Ishikawa (cell line): ENCODE data around the gene SSTR3.

ENCODE experiments used
- CEBPB ChIP-seq: IDR thresholded peaks from 2 replicates; pipeline ENCODE4 v1.6.1; 2012
- CREB1 ChIP-seq: IDR thresholded peaks from 2 replicates; pipeline ENCODE4 v1.6.1; 2012; ENCODE audit warnings: low read depth
- EGR1 ChIP-seq: IDR thresholded peaks from 2 replicates; pipeline ENCODE4 v1.6.1; 2012
- EP300 ChIP-seq: IDR thresholded peaks from 2 replicates; pipeline ENCODE4 v1.6.1; 2012; ENCODE audit warnings: borderline replicate concordance
- FOXM1 ChIP-seq: IDR thresholded peaks from 2 replicates; pipeline ENCODE4 v1.6.1; 2012; ENCODE audit warnings: low read depth, borderline replicate concordance
- MAX ChIP-seq: IDR thresholded peaks from 2 replicates; pipeline ENCODE4 v1.6.1; 2012
- NFIC ChIP-seq: IDR thresholded peaks from 2 replicates; pipeline ENCODE4 v1.6.1; 2012
- RAD21 ChIP-seq: IDR thresholded peaks from 2 replicates; pipeline ENCODE4 v1.6.1; 2012; ENCODE audit warnings: low read depth
- REST ChIP-seq: IDR thresholded peaks from 2 replicates; pipeline ENCODE4 v1.6.1; 2012; ENCODE audit warnings: low read depth, mild to moderate bottlenecking
- TAF1 ChIP-seq: IDR thresholded peaks from 2 replicates; pipeline ENCODE4 v1.6.1; 2012; ENCODE audit warnings: low read depth, mild to moderate bottlenecking
- TCF12 ChIP-seq: IDR thresholded peaks from 2 replicates; pipeline ENCODE4 v1.6.1; 2012; ENCODE audit warnings: low read depth
- TEAD4 ChIP-seq: IDR thresholded peaks from 2 replicates; pipeline ENCODE4 v1.6.1; 2012
- YY1 ChIP-seq: IDR thresholded peaks from 2 replicates; pipeline ENCODE4 v1.6.1; 2012; ENCODE audit warnings: low read depth
- ZBTB7A ChIP-seq: IDR thresholded peaks from 2 replicates; pipeline ENCODE4 v1.6.1; 2012; ENCODE audit warnings: low read depth
- TF ChIP-seq, protein P1 (sequence below): IDR thresholded peaks from 2 replicates; pipeline ENCODE4 v1.6.1; 2012

Gene SSTR3

GRCh38 chr22:37190262-37190780, 22.0 kb downstream of the SSTR3 start:
- no peak for TF ChIP-seq ZBTB7A
- no peak for TF ChIP-seq REST
- TF ChIP-seq FOXM1: no peak
- no peak for TF ChIP-seq EP300
- no peak for TF ChIP-seq NFIC
- TF ChIP-seq, protein P1, sequence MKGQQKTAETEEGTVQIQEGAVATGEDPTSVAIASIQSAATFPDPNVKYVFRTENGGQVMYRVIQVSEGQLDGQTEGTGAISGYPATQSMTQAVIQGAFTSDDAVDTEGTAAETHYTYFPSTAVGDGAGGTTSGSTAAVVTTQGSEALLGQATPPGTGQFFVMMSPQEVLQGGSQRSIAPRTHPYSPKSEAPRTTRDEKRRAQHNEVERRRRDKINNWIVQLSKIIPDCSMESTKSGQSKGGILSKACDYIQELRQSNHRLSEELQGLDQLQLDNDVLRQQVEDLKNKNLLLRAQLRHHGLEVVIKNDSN: no peak
- no peak for TF ChIP-seq CREB1
- TF ChIP-seq RAD21: no peak
- TF ChIP-seq YY1: no peak
- no peak for TF ChIP-seq TCF12
- TF ChIP-seq TAF1: no peak
- TF ChIP-seq EGR1: no peak
- TF ChIP-seq TEAD4: no peak
- TF ChIP-seq MAX: no peak
- no peak for TF ChIP-seq CEBPB

GRCh38 chr22:37188901-37189466, 23.3 kb downstream of the SSTR3 start:
- TF ChIP-seq TAF1 (no peak), EGR1 (no peak), CEBPB (no peak), REST (no peak), YY1 (peak; percentile 81), FOXM1 (0 out of 2 replicates have a peak, but pooled peaks have one; percentile 40), MAX (0 out of 2 replicates have a peak, but pooled peaks have one; percentile 17), EP300 (peak; percentile 74; the same call in 1 of the 2 replicates), ZBTB7A (no peak), TEAD4 (peak; percentile 95), RAD21 (no peak), CREB1 (no peak), NFIC (peak; percentile 90), TCF12 (peak; percentile 86)
- TF ChIP-seq, protein P1: no peak

DNA sequence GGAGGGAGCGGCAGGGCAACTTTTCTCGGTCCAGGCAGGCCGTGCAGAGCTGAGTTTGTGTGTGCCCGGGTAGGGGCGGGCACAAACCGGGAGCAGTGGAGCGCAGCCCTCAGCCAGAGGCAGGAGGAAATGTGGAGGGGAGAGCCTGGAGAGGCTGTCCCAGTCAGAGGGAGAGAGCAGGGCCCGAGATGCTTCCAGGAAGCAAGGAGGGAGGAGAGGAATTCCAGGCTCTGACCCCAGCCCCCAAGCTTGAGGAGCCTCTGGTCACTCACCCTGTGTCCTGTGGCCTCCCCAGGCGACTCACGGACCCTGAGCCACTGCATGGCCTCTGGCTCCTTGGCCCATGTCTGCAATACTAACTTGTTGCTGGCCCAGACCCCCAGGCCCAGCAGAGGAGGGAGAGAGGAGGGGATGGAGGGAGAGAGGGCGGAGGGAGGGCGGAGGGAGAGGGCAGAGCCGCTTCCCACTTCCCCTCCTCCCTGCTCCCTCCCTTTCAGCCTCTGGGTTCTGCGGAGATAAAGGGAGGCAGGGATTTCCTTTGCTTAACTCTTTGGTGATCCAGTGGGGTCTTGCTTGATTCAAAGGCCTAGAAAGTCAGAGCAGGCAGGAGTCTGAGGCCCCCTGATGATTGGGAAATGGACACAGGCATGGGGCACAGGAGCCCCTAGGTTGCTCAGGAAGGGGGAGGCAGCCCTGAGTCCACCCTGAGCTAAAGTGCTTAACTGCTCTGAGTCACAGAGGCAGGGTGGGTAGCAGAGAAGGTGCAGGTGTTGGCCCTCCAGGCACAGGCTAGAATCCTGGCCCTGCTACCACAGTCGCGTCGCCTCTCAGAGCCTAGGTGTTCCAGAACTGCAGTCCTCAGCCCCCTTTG, 24.2 kb downstream of the SSTR3 start, which contains the start of gene C1QTNF6:
C1QTNF6 (minus strand) TSS at position 357 of the 871 bp plus-strand sequence; CDS start at position 323, 34 bp downstream.
- TF ChIP-seq, protein P1: no peak
- TF ChIP-seq TAF1 (peak; percentile 36; the same call in 1 of the 2 replicates), CEBPB (no peak), RAD21 (0 out of 2 replicates have a peak, but pooled peaks have one; percentile 3), ZBTB7A (peak; percentile 75; the same call in 1 of the 2 replicates), TEAD4 (0 out of 2 replicates have a peak, but pooled peaks have one; percentile 15), TCF12 (no peak; the same call in 1 of the 2 replicates), YY1 (no peak), MAX (no peak)

DNA sequence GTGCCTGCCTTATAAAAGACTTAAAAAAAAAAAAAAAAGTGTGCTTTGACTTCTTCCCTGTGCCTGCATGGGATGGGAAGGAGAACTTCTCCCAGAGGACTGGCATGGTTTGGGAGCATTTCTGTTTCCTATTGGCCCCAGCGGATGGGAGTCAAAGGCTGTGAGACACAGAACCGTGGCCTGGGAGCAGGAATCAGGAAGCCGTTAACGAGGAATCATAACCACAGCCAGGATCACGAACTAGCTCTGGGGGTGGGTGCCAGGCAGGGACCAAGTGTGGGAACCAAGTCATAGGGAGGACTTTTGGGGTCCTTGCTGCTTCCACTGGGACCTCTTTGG, 24.8 kb downstream of the SSTR3 start:
- TF ChIP-seq CREB1 (no peak), YY1 (no peak), TEAD4 (no peak), RAD21 (no peak), REST (no peak), EGR1 (no peak), NFIC (no peak), TCF12 (no peak; the same call in 1 of the 2 replicates), ZBTB7A (no peak), FOXM1 (no peak), EP300 (no peak), CEBPB (no peak), MAX (no peak), TAF1 (no peak)
- TF ChIP-seq, protein P1: no peak
